Subcutaneous abdominal adipose tissue (tissue), 5 donors: ENCODE data around the gene SMAP2.

Experiments used
- H3K27ac ChIP-seq: one replicate; pipeline ENCODE4 v1.7.0; 2013; ENCODE audit warnings: low read depth, mild to moderate bottlenecking, inconsistent platforms, low read length, moderate library complexity
- H3K27me3 ChIP-seq, 5 donors: one replicate each; pipeline ENCODE4 v1.7.0; 2013; ENCODE audit warnings: low read length in 5 of 5, inconsistent platforms in 1 of 5; ENCODE audit not compliant: control insufficient read depth in 5 of 5, insufficient read depth in 4 of 5
- H3K36me3 ChIP-seq, 5 donors: one replicate each; pipeline ENCODE4 v1.7.0; 2013; ENCODE audit warnings: low read length in 5 of 5; ENCODE audit not compliant: control insufficient read depth in 5 of 5, insufficient read depth in 5 of 5
- H3K4me1 ChIP-seq, 5 donors: one replicate each; pipeline ENCODE4 v1.7.0; 2013; ENCODE audit warnings: low read length in 5 of 5, mild to moderate bottlenecking in 3 of 5, moderate library complexity in 1 of 5; ENCODE audit not compliant: control insufficient read depth in 5 of 5, insufficient read depth in 5 of 5
- H3K4me3 ChIP-seq, 5 donors: one replicate each; pipeline ENCODE4 v1.7.0; 2013; ENCODE audit warnings: low read length in 5 of 5, low read depth in 1 of 5
- H3K9ac ChIP-seq, 5 donors: one replicate each; pipeline ENCODE4 v1.7.0; 2013; ENCODE audit warnings: low read length in 5 of 5, mild to moderate bottlenecking in 4 of 5, moderate library complexity in 3 of 5
- H3K9me3 ChIP-seq, 5 donors: one replicate each; pipeline ENCODE4 v1.7.0; 2013; ENCODE audit warnings: low read length in 5 of 5; ENCODE audit not compliant: control insufficient read depth in 5 of 5
- donor health status: healthy.
- donor health status: healthy.
- donor health status: healthy.
- donor health status: healthy.
- donor health status: healthy.

Gene SMAP2

GRCh38 chr1:40432644-40433390, 59.3 kb downstream of the SMAP2 start:
- Histone ChIP-seq H3K9ac (no peak overlapping the region), H3K36me3 (no peaks in the 10 kb centered on the region), H3K9me3 (no peaks in the 10 kb centered on the region), H3K27me3 (no peaks in the 10 kb centered on the region), H3K27ac (no peak overlapping the region), H3K4me3 (no peak overlapping the region), H3K4me1 (no peaks in the 10 kb centered on the region)

- Histone ChIP-seq H3K27me3 (no peaks in the 10 kb centered on the region), H3K4me3 (no peak overlapping the region), H3K27ac (no peak overlapping the region), H3K9me3 (no peaks in the 10 kb centered on the region), H3K36me3 (no peaks in the 10 kb centered on the region), H3K4me1 (no peaks in the 10 kb centered on the region), H3K9ac (no peak overlapping the region)
Observed at GRCh38 chr1:40435471-40435870, 61.9 kb downstream of the SMAP2 start.

GRCh38 chr1:40435876-40436275, 62.3 kb downstream of the SMAP2 start:
- Histone ChIP-seq H3K36me3 (no peaks in the 10 kb centered on the region), H3K4me3 (no peak overlapping the region), H3K27ac (no peak overlapping the region), H3K9ac (no peak overlapping the region), H3K9me3 (no peaks in the 10 kb centered on the region), H3K4me1 (no peaks in the 10 kb centered on the region), H3K27me3 (no peaks in the 10 kb centered on the region)

- H3K27ac ChIP-seq, result no peak overlapping the region
- H3K27me3 ChIP-seq, result no peaks in the 10 kb centered on the region
- H3K36me3 ChIP-seq, result no peaks in the 10 kb centered on the region
- H3K9ac ChIP-seq, result no peak overlapping the region
- H3K4me3 ChIP-seq, result no peak overlapping the region
- no peaks in the 10 kb centered on the region for H3K9me3 ChIP-seq
- H3K4me1 ChIP-seq, result no peaks in the 10 kb centered on the region
Observed at GRCh38 chr1:40438391-40439015, 65.0 kb downstream of the SMAP2 start.

- Histone ChIP-seq H3K9me3 (no peaks in the 10 kb centered on the region), H3K27ac (no peak overlapping the region), H3K27me3 (no peaks in the 10 kb centered on the region), H3K4me3 (no peak overlapping the region), H3K4me1 (no peaks in the 10 kb centered on the region), H3K9ac (no peak overlapping the region), H3K36me3 (no peaks in the 10 kb centered on the region)
Observed at GRCh38 chr1:40439247-40439646, 65.7 kb downstream of the SMAP2 start.

- Histone ChIP-seq H3K36me3 (peaks cover 0 to 2% (median 0%) of the 10 kb centered on the region in 5 donors), H3K4me3 (peak within 1 kb of the TSS; percentile 70 to 92 (median 87)), H3K9ac (peak within 1 kb of the TSS; percentile 43 to 88 (median 84)), H3K27ac (peak within 1 kb of the TSS; percentile 67), H3K4me1 (peaks cover 2 to 20% (median 17%) of the 10 kb centered on the region in 5 donors), H3K9me3 (peaks cover 0 to 11% (median 0%) of the 10 kb centered on the region in 5 donors), H3K27me3 (no peaks in the 10 kb centered on the region)
Observed at GRCh38 chr1:40449684-40450494, 76.4 kb downstream of the SMAP2 start, which contains the start of gene ZFP69B. Gene ZFP69B (plus strand): TSS chr1:40450476. CDS start chr1:40450962, 486 bp downstream.

- peaks cover 2 to 20% (median 17%) of the 10 kb centered on the region in 5 donors for H3K4me1 ChIP-seq
- H3K9ac ChIP-seq, result peak overlapping the region; percentile 43 to 88 (median 84)
Observed at GRCh38 chr1:40450495-40451237, 77.1 kb downstream of the SMAP2 start.

GRCh38 chr1:40451238-40451585, 77.7 kb downstream of the SMAP2 start:
- peaks cover 0 to 6% (median 0%) of the 10 kb centered on the region in 5 donors for H3K36me3 ChIP-seq
- H3K4me3 ChIP-seq, result peak overlapping the region in 3 of 5 donors; percentile 82 to 92 (median 87)
- no peaks in the 10 kb centered on the region for H3K27me3 ChIP-seq
- H3K9me3 ChIP-seq, result peaks cover 0 to 19% (median 4%) of the 10 kb centered on the region in 5 donors
- no peak overlapping the region for H3K27ac ChIP-seq
- peaks cover 2 to 20% (median 17%) of the 10 kb centered on the region in 5 donors for H3K4me1 ChIP-seq
- H3K9ac ChIP-seq, result no peak overlapping the region

More at GRCh38 chr1:40450495-40451237, 77.1 kb downstream of the SMAP2 start:
- H3K36me3 ChIP-seq, result peaks cover 0 to 6% (median 0%) of the 10 kb centered on the region in 5 donors
- peak overlapping the region; percentile 67 for H3K27ac ChIP-seq
- H3K4me3 ChIP-seq, result peak overlapping the region; percentile 70 to 92 (median 87)
- peaks cover 0 to 16% (median 2%) of the 10 kb centered on the region in 5 donors for H3K9me3 ChIP-seq
- H3K27me3 ChIP-seq, result no peaks in the 10 kb centered on the region

GRCh38 chr1:40454873-40455272, 81.3 kb downstream of the SMAP2 start:
- H3K4me1 ChIP-seq, result peaks cover 2 to 13% (median 9%) of the 10 kb centered on the region in 5 donors
- no peak overlapping the region for H3K27ac ChIP-seq
- no peak overlapping the region for H3K9ac ChIP-seq
- no peaks in the 10 kb centered on the region for H3K27me3 ChIP-seq
- H3K4me3 ChIP-seq, result peak overlapping the region in 1 of 5 donors; percentile 4
- peaks cover 22 to 55% (median 38%) of the 10 kb centered on the region in 5 donors for H3K9me3 ChIP-seq
- peaks cover 7 to 25% (median 10%) of the 10 kb centered on the region in 5 donors for H3K36me3 ChIP-seq
